ENCODE measurements around the gene ALK.

ALK gene

GRCh38 chr2:29777161-29777560, 144.2 kb downstream of the ALK start:
- TF ChIP-seq CTCF (IDR thresholded peaks at IDR 0.05; ENCODE audit: borderline replicate concordance, insufficient read depth, low read depth, low read length): no peak
- no peak overlapping the region for H3K4me3 ChIP-seq (ENCODE audit: low read depth, low read length)

- no peak for TF ChIP-seq CTCF (IDR thresholded peaks at IDR 0.05; ENCODE audit: borderline replicate concordance, insufficient read depth, low read depth, low read length)
- no peak overlapping the region for H3K4me3 ChIP-seq (ENCODE audit: low read depth, low read length)
Measured at GRCh38 chr2:29776406-29776805, 145.0 kb downstream of the ALK start.

- TF ChIP-seq CTCF (IDR thresholded peaks at IDR 0.05; ENCODE audit: borderline replicate concordance, insufficient read depth, low read depth, low read length): no peak
- no peak overlapping the region for H3K4me3 ChIP-seq (ENCODE audit: low read depth, low read length)
Measured at GRCh38 chr2:29775937-29776336, 145.4 kb downstream of the ALK start.

GRCh38 chr2:29774624-29775023, 146.8 kb downstream of the ALK start:
- no peak for TF ChIP-seq CTCF (IDR thresholded peaks at IDR 0.05; ENCODE audit: borderline replicate concordance, insufficient read depth, low read depth, low read length)
- H3K4me3 ChIP-seq (ENCODE audit: low read depth, low read length): no peak overlapping the region

- TF ChIP-seq CTCF (IDR thresholded peaks at IDR 0.05; ENCODE audit: borderline replicate concordance, insufficient read depth, low read depth, low read length): no peak
- H3K4me3 ChIP-seq (ENCODE audit: low read depth, low read length): no peak overlapping the region
Measured at GRCh38 chr2:29770846-29771245, 150.5 kb downstream of the ALK start.

GRCh38 chr2:29769847-29770246, 151.5 kb downstream of the ALK start:
- TF ChIP-seq CTCF (IDR thresholded peaks at IDR 0.05; ENCODE audit: borderline replicate concordance, insufficient read depth, low read depth, low read length): no peak
- no peak overlapping the region for H3K4me3 ChIP-seq (ENCODE audit: low read depth, low read length)

GRCh38 chr2:29767606-29768335, 153.6 kb downstream of the ALK start:
- no peak overlapping the region for H3K4me3 ChIP-seq (ENCODE audit: low read depth, low read length)
- TF ChIP-seq CTCF (IDR thresholded peaks at IDR 0.05; ENCODE audit: borderline replicate concordance, insufficient read depth, low read depth, low read length): no peak
